Tibial nerve (tissue), 4 donors: ENCODE data around the gene ZCCHC10.

Experiments
- CTCF ChIP-seq, 5 experiments: fragments of 200-600 bp in 3 of 5; fragments of 450-650 bp in 2 of 5; sonication (generic) in 3 of 5; IDR thresholded peaks; one replicate each; pipeline ENCODE4 v1.5.1; 2016 to 2019; ENCODE audit warnings: antibody characterized with exemption in 5 of 5, mild to moderate bottlenecking in 3 of 5, moderate library complexity in 2 of 5
- EP300 ChIP-seq, 2 donors: sonication (generic); formaldehyde crosslinking; IDR thresholded peaks; one replicate each; pipeline ENCODE4 v1.6.1; 2017; ENCODE audit warnings: antibody characterized with exemption in 2 of 2, mild to moderate bottlenecking in 1 of 2
- POLR2A ChIP-seq, 2 donors: fragments of 450-650 bp; IDR thresholded peaks; one replicate each; pipeline ENCODE4 v1.6.1; 2017; ENCODE audit warnings: antibody characterized with exemption in 2 of 2, mild to moderate bottlenecking in 2 of 2, moderate library complexity in 2 of 2

GRCh38 chr5:133026664-133027153 is 360 bp upstream of the ZCCHC10 start:
- TF ChIP-seq CTCF (IDR thresholded peaks at IDR 0.05) (no peak), POLR2A (IDR thresholded peaks at IDR 0.05) (no peak), EP300 (IDR thresholded peaks at IDR 0.05) (no peak)
